NB4 (cell line): Measurements from ENCODE around the gene ADAMTSL3.

Source experiments
- POLR2A ChIP-seq: IDR thresholded peaks from 2 replicates; pipeline ENCODE4 v1.6.1; 2011; ENCODE audit warnings: mild to moderate bottlenecking; ENCODE audit not compliant: insufficient read length; ENCODE audit errors: extremely low read depth
- TF ChIP-seq, protein P1 (sequence below): IDR thresholded peaks from one replicate; pipeline ENCODE4 v1.5.1; 2012; ENCODE audit warnings: low read depth, low read length

DNA sequence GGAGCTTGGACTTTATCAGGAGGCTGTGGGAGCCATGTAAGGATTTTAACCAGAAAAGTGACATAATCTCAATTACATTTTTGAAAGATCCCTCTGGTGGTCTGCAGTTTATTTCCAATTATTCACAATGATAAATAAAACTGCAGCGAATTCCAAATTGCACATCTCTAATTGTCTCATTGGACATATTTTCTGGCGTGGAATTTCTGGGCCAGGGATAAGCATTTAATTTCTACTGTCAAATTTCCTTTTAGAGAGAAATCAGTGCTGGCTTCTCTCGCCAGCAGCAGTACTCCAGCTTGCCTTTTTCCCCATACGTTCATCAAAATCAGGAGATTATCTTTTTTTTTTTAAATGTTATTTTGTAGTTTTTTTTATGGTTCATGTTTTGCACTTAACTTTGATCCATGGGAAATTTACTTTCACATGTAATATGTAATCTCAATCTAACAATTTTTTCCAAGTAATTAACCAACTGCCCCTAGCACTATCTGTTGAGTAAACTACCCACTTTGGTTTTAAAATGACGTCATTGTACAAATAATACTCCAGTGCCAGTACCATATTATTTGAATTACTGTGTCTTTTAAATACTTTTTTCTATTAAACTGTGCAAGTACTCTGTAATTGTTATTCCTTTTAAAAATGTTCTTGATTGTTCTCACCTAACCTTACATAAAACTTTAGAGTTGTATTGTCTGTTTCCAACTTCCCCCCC lies 251.8 kb downstream of the ADAMTSL3 start:
- TF ChIP-seq, protein P1, sequence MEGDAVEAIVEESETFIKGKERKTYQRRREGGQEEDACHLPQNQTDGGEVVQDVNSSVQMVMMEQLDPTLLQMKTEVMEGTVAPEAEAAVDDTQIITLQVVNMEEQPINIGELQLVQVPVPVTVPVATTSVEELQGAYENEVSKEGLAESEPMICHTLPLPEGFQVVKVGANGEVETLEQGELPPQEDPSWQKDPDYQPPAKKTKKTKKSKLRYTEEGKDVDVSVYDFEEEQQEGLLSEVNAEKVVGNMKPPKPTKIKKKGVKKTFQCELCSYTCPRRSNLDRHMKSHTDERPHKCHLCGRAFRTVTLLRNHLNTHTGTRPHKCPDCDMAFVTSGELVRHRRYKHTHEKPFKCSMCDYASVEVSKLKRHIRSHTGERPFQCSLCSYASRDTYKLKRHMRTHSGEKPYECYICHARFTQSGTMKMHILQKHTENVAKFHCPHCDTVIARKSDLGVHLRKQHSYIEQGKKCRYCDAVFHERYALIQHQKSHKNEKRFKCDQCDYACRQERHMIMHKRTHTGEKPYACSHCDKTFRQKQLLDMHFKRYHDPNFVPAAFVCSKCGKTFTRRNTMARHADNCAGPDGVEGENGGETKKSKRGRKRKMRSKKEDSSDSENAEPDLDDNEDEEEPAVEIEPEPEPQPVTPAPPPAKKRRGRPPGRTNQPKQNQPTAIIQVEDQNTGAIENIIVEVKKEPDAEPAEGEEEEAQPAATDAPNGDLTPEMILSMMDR, result no peak
- TF ChIP-seq POLR2A, result no peak
